ENCODE data around the gene SERPINE2.

SERPINE2 gene, protein sequence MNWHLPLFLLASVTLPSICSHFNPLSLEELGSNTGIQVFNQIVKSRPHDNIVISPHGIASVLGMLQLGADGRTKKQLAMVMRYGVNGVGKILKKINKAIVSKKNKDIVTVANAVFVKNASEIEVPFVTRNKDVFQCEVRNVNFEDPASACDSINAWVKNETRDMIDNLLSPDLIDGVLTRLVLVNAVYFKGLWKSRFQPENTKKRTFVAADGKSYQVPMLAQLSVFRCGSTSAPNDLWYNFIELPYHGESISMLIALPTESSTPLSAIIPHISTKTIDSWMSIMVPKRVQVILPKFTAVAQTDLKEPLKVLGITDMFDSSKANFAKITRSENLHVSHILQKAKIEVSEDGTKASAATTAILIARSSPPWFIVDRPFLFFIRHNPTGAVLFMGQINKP

DNA sequence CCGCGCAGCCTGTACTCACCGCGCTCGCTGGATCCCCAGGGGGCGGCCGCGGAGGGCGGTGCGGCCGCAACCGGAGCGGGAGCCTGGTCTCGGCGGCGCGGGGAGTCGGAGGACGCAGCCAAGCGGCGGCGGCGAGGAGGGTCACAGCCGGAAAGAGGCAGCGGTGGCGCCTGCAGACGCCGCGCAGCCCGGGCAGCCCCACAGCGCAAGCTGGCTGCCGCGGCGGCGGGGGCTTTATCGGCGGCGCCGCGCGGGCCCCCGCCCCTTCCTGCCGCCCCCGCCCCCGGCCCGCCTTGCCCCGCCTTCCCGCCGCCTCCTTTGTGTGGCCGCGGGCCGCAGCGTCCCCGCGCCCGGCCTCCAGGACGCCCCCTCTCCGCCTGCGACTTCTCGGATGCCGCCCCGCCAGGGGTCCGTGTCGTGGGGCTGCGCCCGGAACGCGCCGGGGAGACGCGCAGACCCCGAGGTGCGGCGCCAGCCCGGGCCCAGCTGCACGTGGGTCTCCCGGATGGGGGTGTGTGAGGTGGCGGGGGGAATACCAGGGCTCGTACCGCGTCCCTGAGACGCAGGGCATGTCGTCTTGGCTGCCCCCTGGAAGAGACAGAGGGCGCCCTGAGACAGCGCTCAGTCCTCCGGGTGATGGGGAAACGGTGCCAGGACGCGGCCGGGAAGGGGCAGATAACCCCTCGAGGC, at the start of gene SERPINE2:
TSS of gene SERPINE2 (minus strand) at position 207 of the 690 bp plus-strand sequence. CDS start 37,386 bp downstream, outside the sequence.
- peak; percentile 54 for DNase-seq (ENCODE audit: low read depth)

GRCh38 chr2:224086226-224086914, 47.3 kb upstream of the SERPINE2 start:
- no peak for DNase-seq (ENCODE audit: low read depth)

DNA sequence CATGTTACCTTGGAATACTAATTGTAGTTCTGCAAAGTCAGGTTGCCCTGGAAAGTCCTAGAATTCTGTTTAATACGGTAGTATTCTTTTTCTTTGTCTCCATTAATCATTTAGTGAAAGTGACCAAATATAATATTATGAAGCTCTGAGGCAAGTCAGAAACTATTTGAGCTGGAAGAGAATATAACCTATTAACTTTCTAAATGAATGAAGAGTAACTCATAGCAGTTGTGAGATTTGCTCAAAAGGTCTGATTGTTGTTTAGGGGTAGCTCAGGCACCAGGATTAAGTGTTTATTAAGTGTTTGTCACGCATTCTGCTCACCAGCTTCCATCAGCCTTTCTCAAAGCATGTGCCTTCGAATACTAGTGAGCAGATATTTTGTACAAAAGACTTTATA, 46.7 kb upstream of the SERPINE2 start:
- no peak for DNase-seq (ENCODE audit: low read depth)

- no peak for DNase-seq (ENCODE audit: low read depth)
Measured at GRCh38 chr2:224085246-224085645, 46.2 kb upstream of the SERPINE2 start.

GRCh38 chr2:224084266-224084892, 45.3 kb upstream of the SERPINE2 start:
- DNase-seq (ENCODE audit: low read depth): no peak

- DNase-seq (ENCODE audit: low read depth): no peak
Measured at GRCh38 chr2:224083638-224084037, 44.6 kb upstream of the SERPINE2 start.

DNA sequence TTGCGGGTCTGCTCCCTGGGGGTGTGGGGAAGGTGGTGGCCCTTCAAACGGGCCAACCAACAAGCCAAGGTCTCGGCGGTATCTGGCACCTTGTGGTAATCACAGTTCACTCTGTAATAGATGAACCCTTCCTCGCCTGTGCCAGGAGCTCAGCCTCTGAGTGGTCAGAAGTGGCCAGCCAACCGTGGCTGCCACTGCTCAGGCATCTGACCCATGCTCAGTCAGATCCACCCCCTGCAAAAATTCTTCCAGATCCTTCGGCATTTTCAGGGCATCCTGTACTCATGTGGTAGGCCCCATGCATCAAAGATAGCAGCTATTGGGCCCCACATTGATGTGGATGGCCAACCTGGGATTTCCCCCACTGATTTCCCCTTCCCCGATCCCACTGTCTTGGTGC, 39.6 kb upstream of the SERPINE2 start:
- DNase-seq (ENCODE audit: low read depth): no peak

DNA sequence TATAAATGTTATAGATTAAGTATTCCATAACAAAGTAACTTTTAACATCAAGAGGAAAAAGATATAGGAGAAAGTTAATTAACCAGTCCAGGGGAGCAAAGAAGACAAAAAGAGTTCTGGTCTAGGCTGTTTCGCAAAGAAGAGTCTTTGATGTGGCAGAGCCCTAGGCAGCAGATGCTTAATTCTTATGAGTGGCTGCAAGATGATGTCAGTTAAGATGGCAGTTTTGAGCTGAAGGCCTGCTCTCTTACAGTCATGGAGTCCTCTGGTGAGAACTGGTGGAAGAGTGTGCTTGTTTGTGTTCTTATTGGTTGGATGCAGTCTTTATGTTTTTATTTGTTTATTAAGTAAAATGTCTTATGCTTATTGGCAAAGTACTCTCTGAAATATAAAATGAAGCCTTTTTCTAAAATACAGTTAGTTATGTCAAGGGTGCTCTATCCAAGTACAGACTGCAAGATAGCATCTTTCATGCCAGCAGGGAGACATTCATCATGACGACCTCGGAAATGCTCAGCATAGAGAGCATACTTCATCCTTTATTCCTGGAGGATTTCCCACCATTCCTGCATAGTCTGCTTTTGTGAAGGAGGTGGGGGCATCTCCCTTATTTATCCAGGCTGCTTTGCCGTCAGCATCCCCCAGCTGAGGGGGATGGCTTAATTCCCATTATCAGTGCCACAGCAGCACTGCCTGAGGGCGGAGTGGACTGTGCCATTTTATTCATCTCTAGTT, 38.9 kb upstream of the SERPINE2 start:
- DNase-seq (ENCODE audit: low read depth): no peak

GRCh38 chr2:224075588-224075987, 36.5 kb upstream of the SERPINE2 start:
- DNase-seq (ENCODE audit: low read depth): no peak

DNA sequence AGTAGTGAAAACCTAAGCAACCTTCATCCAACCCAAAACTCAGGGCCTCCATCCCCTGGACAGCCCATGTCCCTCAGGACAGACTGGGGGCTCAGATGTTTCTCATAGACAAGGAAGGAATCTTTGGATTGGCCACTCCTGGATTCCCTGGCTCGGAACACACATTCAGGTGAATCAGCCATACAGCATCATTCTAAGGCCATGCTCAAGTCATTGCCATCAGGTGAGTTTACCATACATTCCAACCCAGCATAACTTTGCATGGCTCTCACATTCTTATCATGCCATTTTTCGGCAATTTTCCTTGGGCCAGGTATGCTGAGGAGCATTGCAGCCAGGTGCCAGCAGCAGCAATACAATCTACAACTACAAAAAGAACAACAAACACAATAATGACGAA, 34.6 kb upstream of the SERPINE2 start:
- no peak for DNase-seq (ENCODE audit: low read depth)

GRCh38 chr2:224072541-224073188, 33.6 kb upstream of the SERPINE2 start:
- DNase-seq (ENCODE audit: low read depth): no peak

DNA sequence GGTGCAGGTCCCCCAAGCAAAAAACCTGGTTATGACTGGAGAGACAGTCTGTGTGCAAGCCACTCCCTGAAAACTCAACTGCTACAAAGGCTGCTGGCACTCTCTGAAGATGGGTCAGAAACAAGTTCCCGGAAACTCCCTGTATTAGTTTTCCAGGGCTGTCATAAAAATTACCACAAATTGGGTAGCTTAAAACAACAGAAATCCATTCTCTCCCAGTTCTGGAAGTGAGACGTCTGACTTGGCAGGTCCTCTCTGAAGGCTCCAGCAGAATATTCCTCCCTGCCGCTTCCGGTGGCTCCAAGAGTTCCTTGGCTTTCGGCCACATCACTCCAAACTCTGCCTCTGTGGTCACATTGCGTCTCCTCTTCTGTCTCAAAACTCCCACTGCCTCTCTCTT, 30.1 kb upstream of the SERPINE2 start:
- DNase-seq (ENCODE audit: low read depth): no peak

- DNase-seq (ENCODE audit: low read depth): no peak
Measured at GRCh38 chr2:224063298-224063648, 24.2 kb upstream of the SERPINE2 start.

- DNase-seq (ENCODE audit: low read depth): no peak
Measured at GRCh38 chr2:224062481-224063297, 23.6 kb upstream of the SERPINE2 start.

GRCh38 chr2:224060783-224061482, 21.8 kb upstream of the SERPINE2 start:
- DNase-seq (ENCODE audit: low read depth): no peak

DNA sequence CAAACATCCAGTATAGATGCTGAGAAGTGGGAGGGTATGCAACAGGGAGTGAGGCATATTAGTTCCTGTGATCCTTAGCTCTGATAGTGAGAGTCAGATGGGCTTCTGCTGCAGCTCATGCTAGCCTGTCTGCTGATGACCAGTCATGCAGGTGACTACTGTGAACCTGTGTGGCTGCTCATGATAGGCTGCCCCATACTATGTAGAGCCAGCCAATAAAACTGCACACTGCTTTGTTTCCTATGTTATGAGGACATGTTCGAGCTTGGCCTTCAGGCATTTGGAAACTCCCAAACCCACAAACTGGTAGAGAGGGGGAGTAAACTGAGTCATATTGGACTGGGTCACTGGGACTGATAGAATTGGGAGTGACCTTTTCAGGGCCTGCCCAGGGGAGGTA, 20.1 kb upstream of the SERPINE2 start:
- no peak for DNase-seq (ENCODE audit: low read depth)

GRCh38 chr2:224058048-224058775, 19.1 kb upstream of the SERPINE2 start:
- no peak for DNase-seq (ENCODE audit: low read depth)

DNA sequence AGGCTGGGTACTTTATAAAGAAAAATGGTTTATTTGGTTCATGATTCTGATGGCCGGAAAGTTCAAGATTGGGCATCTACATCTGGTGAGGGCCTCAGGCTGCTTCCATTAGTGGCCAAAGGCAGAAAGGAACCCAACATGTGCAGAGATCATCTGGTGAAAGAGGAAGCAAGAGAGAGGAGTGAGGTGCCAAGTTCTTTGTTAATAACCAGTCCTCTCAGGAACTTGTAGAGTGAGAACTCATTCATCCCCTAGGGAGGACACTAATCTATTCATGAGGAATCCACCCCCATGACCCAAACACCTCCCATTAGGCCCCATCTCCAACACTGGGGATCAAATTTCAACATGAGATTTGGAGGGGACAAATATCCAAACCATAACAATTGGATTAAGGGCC, 17.8 kb upstream of the SERPINE2 start:
- DNase-seq (ENCODE audit: low read depth): no peak

DNA sequence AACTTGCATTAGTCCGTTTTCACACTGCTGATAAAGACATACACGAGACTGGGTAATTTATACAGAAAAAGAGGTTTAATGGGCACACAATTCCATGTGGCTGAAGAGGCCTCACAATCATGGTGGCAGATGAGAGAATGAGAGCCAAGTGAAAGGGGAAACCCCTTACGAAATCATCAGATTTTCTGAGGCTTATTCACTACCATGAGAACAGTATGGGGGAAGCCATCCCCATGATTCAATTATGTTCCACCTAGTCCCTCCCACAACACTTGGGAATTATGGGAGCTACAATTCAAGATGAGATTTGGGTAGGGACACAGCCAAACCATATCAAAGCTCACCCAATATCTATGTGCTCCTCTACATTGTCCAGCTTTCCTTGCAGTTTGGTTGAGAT, 16.0 kb upstream of the SERPINE2 start:
- DNase-seq (ENCODE audit: low read depth): no peak

All from stimulated activated CD8-positive, alpha-beta memory T cell treated with anti-CD3 and anti-CD28 coated beads, Interleukin-12 subunit alpha, Interleukin-12 subunit beta, amount 100 ng/mL, for 4 hours (primary cell).